Measurements from ENCODE around the gene AURKAIP1.
A peak's percentile ranks its signal among the peaks of the same experiment; 100 is the strongest.

The AURKAIP1 gene

DNA sequence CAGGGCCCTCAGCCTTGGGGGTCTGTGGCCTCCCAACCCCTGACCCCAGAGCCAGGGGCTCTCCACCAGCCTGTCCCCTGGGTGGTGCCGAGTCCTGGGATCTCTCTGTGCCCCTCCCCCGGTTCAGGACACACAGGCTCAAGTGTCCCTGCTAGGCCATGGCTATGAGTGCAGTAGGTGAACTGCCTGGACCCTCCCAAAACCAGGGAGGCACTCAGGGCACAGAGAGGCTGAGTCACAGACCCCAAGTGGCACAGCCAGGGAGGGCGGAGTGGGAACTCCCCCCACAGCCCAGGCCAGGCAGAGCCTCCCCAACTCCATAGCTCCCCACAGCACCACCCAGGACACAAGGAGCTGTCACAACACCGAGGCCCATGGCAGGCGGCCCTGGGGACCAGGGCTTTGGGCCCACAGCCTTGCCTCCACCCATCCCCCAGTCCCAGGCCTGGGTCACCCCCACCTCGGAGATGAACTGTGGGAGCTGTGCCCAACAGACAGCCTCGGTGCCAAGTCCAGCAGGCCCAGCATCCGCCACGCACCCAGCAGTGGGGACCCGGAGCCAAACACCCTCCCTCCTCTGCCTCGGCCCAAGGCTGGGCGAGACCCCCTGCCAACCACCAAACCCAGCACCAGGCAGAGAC lies 29.0 kb downstream of the AURKAIP1 start:
- no peak for DNase-seq

DNA sequence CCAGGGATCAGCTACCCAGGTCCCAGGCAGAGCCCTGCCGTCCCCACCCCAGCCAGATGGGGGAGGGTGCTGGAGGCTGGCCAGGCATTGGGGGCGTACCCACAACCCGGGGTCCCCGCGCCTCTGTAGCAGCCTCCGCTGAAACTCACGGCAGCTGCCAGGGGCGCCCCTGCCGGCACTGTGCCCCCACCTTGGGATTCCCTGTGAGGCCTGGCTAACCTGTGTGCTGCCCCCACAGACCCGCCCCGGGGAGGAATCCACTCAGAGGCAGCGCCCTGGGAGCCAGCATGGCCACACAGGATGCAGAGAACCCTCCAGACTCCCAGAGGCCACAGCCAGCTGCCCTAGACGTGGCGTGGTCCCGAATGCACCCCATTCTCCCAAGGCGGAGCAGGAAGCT lies 29.6 kb downstream of the AURKAIP1 start:
- DNase-seq = no peak

- peak; percentile 61 to 71 for DNase-seq
Measured at GRCh38 chr1:1344655-1345361, 30.2 kb downstream of the AURKAIP1 start.

DNA sequence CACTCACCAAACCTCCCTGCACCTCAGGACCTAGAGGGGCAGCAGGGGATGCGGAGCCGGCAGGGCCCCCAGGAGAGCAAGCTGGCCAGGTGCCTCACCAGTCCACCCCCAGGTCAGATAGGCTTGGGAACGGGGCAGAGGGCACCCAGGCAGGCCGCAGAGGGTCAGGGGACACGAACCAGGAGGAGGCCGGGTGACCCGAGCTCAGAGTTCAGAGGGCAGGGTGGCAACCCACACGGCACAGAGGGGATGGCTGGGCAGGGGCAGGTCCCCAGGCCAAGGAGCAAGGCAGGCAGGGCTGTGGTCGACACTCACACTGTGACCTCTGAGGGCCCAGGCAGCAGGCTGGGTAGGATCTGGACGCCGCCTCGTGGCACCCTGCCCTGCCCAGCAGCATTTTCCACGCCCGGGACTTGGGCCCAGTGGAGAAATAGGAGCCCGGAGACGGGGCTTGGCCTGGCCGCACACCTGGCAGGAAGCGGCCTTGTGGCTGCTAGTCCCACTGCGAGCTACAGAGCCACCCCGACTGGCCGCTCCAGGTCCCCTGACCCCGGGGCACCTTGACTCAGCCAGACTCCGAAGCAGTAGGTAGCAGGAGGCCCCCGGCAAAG lies 31.1 kb downstream of the AURKAIP1 start:
- DNase-seq = no peak

DNA sequence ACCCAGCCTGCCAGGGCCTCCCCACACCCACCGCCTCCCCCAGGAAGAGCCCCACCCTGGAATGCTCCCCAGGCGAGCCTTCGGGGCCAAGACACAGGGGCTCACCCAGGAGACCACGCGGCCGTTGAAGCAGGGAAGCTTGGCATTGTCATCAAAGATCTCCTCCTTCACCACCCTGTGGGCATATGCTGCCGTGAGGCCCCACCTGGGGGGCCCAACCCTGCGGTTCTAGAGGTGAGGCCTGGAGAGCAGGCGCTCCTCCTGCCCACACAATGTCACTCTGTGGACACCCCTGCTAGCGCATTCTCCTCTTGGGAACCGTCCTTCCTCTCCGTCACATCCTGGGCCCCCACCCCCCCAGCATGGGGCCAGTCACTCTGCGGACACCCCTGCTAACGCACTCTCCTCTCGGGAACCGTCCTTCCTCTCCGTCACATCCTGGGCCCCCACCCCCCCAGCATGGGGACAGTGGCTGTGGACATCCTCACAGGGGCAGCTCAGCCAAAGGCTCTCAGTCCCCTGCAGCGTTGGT lies 32.4 kb downstream of the AURKAIP1 start:
- no peak for DNase-seq

- no peak for DNase-seq
Measured at GRCh38 chr1:1342061-1342562, 32.9 kb downstream of the AURKAIP1 start.

- no peak for DNase-seq
Measured at GRCh38 chr1:1341549-1342021, 33.4 kb downstream of the AURKAIP1 start.

DNA sequence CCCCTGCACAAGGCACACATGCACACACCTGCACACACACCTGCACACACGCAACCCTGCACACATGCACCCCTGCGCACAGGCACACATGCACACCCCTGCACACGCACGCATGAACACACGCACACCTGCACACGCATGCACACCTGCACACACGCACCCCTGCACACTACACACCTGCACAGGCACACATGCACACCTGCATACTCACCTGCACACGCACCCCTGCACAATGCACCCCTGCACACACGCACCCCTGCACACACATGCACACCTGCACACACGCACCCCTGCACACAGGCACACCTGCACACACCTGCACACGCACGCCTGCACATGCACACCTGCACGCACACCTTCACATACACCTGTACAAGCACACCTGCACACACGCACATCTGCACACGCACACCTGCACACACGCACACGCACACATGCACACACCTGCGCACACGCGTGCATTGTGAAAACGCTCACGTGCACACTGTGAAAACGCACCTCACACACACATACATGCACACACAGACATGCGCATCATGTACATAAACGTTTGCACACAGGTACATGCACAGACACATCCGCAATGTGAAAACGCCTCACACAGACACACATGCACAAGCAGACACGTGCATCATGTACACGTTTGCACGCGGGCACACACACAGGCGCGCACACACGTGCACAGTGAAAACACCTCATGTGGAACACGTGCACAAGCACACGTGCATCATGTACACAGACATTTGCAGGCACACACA lies 34.0 kb downstream of the AURKAIP1 start:
- DNase-seq = no peak

DNA sequence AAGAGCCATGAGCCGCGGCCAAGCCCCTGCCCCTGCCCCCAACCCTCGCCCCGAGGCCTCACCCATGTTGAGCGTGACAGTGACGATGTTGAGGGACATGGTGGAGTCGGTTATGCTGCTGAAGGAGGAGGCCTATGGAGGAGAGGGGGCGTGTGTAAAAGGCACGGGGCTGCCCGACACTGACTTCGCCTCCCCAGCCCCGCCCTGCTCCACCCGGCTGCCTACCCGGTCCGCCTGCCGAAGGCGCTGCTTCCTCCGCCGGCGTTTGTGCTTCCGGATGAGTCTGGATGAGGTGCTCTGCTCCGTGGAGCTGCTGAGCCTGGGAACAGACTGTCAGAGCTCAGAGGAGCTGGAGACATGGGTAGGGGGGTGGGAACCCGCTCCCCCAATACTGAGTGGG lies 34.8 kb downstream of the AURKAIP1 start:
- no peak for DNase-seq

GRCh38 chr1:1338278-1338677 lies 36.7 kb downstream of the AURKAIP1 start:
- no peak for DNase-seq

- peak; percentile 50 to 55 for DNase-seq
Measured at GRCh38 chr1:1337793-1338147, 37.2 kb downstream of the AURKAIP1 start.

DNA sequence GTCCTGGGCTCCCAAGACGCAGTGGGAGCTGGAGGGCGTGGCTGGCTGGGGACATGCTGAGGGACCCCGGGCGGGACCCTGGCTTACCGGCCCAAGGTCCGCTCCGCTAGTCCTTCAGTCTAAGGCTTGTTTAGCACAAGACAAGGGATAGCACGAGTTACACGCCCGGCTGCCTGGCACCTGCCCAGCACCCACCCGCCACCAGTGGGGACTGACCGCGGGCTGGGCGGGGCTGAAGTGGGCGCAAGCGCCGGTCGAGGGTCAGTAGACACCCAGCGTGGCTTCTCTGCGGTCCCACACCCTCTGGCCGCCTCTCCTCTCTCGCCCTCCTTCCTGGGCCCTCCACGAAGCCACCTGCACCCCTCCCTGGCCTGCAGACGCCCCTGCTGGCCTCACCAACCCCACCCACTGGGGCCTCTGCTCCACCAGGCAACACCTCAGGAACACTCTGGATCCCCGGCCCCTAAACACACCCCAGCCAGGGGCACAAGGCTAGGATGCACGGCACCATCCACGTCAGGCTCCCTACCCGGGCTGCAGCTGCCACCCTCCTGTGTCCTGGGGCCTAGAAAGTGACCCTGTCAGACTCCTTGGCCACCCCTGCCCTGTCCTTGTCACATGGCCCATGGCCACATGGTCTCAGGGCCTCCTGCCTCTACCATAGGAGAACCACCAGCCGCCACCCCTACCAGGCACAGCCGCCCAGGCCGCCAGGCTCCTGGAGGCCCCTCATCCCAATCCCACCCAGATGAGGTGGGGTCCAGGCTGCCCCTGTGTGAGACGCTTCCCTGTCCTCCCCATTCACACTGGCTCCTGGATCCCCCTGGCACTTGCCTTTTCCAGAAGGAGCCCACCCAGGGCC lies 37.8 kb downstream of the AURKAIP1 start:
- DNase-seq = no peak

GRCh38 chr1:1336446-1336845 lies 38.6 kb downstream of the AURKAIP1 start:
- DNase-seq = no peak

DNA sequence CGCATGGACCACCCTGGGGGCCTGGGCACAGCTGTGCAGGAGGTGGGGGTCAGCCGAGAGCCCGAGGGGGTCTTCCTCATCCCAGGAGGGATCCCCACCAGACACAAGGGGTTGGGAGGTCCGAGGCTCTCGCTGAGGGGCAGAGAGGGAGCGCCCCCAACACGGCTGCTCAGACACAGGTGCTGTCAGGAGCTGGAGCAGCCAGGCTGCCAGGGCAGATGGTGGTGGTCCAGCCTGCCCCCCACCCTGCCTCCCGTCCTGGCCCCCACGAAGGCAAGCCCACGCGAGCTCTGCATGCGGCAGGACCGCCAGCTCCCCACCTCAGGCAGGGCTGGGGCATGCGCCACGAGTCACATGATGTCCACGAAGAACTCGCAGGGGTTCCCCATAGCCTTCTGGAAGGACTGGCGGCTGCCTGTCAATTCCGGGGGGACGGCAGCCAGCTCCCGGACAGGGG lies 39.2 kb downstream of the AURKAIP1 start:
- no peak for DNase-seq

DNA sequence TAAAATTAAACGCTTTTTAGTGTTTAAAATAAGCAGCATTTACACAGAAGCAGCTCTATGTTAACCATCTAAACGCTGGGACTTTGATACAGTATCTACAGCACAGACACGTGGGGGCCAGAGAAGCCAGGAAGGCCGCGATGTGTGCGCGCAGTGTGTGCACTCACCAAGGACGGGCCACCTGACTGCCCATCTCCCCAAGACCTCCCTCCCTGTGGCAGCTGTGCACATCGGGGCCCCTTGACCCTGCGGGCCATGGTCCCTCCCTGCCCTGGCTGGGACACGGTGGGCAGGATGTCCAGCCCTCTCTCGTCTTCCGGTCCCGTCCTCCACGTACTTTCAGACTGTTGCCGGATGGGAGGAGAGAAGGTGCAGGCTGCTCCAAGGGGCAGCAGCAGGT lies 39.7 kb downstream of the AURKAIP1 start:
- DNase-seq = no peak

- DNase-seq = no peak
Measured at GRCh38 chr1:1334835-1335234, 40.2 kb downstream of the AURKAIP1 start.

DNA sequence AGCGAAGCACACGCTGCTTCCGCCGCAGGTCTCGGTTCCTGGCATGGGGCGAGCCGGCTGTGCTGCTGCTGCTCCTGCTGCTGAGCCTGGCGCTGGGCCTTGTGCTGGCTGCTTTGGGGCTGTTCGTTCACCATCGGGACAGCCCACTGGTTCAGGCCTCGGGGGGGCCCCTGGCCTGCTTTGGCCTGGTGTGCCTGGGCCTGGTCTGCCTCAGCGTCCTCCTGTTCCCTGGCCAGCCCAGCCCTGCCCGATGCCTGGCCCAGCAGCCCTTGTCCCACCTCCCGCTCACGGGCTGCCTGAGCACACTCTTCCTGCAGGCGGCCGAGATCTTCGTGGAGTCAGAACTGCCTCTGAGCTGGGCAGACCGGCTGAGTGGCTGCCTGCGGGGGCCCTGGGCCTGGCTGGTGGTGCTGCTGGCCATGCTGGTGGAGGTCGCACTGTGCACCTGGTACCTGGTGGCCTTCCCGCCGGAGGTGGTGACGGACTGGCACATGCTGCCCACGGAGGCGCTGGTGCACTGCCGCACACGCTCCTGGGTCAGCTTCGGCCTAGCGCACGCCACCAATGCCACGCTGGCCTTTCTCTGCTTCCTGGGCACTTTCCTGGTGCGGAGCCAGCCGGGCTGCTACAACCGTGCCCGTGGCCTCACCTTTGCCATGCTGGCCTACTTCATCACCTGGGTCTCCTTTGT lies 41.3 kb downstream of the AURKAIP1 start:
- no peak for DNase-seq

DNA sequence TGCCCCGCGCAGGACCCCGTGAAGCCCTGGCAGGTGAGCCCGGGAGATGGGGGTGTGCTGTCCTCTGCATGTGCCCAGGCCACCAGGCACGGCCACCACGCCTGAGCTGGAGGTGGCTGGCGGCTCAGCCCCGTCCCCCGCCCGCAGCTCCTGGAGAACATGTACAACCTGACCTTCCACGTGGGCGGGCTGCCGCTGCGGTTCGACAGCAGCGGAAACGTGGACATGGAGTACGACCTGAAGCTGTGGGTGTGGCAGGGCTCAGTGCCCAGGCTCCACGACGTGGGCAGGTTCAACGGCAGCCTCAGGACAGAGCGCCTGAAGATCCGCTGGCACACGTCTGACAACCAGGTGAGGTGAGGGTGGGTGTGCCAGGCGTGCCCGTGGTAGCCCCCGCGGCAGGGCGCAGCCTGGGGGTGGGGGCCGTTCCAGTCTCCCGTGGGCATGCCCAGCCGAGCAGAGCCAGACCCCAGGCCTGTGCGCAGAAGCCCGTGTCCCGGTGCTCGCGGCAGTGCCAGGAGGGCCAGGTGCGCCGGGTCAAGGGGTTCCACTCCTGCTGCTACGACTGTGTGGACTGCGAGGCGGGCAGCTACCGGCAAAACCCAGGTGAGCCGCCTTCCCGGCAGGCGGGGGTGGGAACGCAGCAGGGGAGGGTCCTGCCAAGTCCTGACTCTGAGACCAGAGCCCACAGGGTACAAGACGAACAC lies 42.1 kb downstream of the AURKAIP1 start:
- DNase-seq = no peak

GRCh38 chr1:1332031-1332755 lies 42.8 kb downstream of the AURKAIP1 start:
- DNase-seq = no peak
